WTC11 (cell line): ENCODE data around the gene SMYD3. TPM values are rescaled to one million over a fixed set of nuclear protein-coding genes. Genes with fewer than 3 reads are reported as not detected.

ENCODE experiments used
- ATAC-seq: fragments of 200-7000 bp; cut with Tn5 transposase; 2 replicates; pipeline ENCODE4 v1.10.0; 2021; ENCODE audit warnings: mild to moderate bottlenecking, moderate library complexity
- CTCF ChIA-PET: fragments of 300-600 bp; sonication (Branson Sonifier 250); formaldehyde crosslinking; loops from one replicate; lab custom pipeline; 2021; ENCODE audit warnings: antibody characterized with exemption; lab: Charles Lee
- POLR2A ChIA-PET: fragments of 350-600 bp; sonication (Branson Sonifier 250); formaldehyde crosslinking; loops from one replicate; lab custom pipeline; 2021; ENCODE audit warnings: antibody characterized with exemption; lab: Charles Lee
- DNase-seq: peaks from one replicate; pipeline ENCODE4 v3.0.0; 2021; ENCODE audit warnings: low spot score
- H3K27ac Mint-ChIP-seq: 2 replicates; pipeline ENCODE4 v1.8.0; 2021; ENCODE audit warnings: mixed read lengths
- H3K27me3 Mint-ChIP-seq: 2 replicates; pipeline ENCODE4 v1.8.0; 2021; ENCODE audit warnings: low read depth, mild to moderate bottlenecking, moderate library complexity, mixed read lengths
- H3K36me3 Mint-ChIP-seq: 2 replicates; pipeline ENCODE4 v1.8.0; 2021; ENCODE audit warnings: mixed read lengths
- H3K4me1 Mint-ChIP-seq: 2 replicates; pipeline ENCODE4 v1.8.0; 2022; ENCODE audit warnings: mixed read lengths
- H3K4me3 Mint-ChIP-seq: 2 replicates; pipeline ENCODE4 v1.8.0; 2021; ENCODE audit warnings: mild to moderate bottlenecking, moderate library complexity, mixed read lengths
- H3K9me3 Mint-ChIP-seq: 2 replicates; pipeline ENCODE4 v1.8.0; 2021; ENCODE audit warnings: mixed read lengths
- ATF1 ChIP-seq: sonication (generic); formaldehyde crosslinking; IDR thresholded peaks from 2 replicates; pipeline ENCODE4 v1.8.1; 2023; ENCODE audit warnings: mild to moderate bottlenecking, moderate library complexity, missing genetic modification reagents
- E2F4 ChIP-seq: sonication (generic); formaldehyde crosslinking; IDR thresholded peaks from 2 replicates; pipeline ENCODE4 v1.8.1; 2022; ENCODE audit warnings: low read depth, mild to moderate bottlenecking, moderate library complexity, missing genetic modification reagents, borderline replicate concordance
- E2F5 ChIP-seq: sonication (generic); formaldehyde crosslinking; IDR thresholded peaks from 2 replicates; pipeline ENCODE4 v1.8.1; 2022; ENCODE audit warnings: mild to moderate bottlenecking, moderate library complexity, missing genetic modification reagents
- ELF4 ChIP-seq: sonication (generic); formaldehyde crosslinking; IDR thresholded peaks from 2 replicates; pipeline ENCODE4 v1.8.1; 2022; ENCODE audit warnings: low read depth, mild to moderate bottlenecking, moderate library complexity, missing genetic modification reagents
- EMX1 ChIP-seq: fragments of 250-450 bp; sonication (Bioruptor Pico); IDR thresholded peaks from 2 replicates; pipeline ENCODE4 v1.8.0; 2021; ENCODE audit warnings: mild to moderate bottlenecking
- GABPB1 ChIP-seq: sonication (generic); formaldehyde crosslinking; IDR thresholded peaks from 2 replicates; pipeline ENCODE4 v1.8.1; 2023; ENCODE audit warnings: mild to moderate bottlenecking, missing genetic modification reagents
- GRHL2 ChIP-seq: fragments of 250-450 bp; sonication (Bioruptor Pico); IDR thresholded peaks from 2 replicates; pipeline ENCODE4 v1.8.0; 2022; ENCODE audit warnings: mild to moderate bottlenecking, moderate library complexity; ENCODE audit not compliant: insufficient replicate concordance, severe bottlenecking
- HMGA2 ChIP-seq: fragments of 250-450 bp; sonication (Bioruptor Pico); IDR thresholded peaks from 2 replicates; pipeline ENCODE4 v1.4.0; 2021; ENCODE audit warnings: mild to moderate bottlenecking, moderate library complexity
- NFATC4 ChIP-seq: fragments of 250-450 bp; sonication (Bioruptor Pico); IDR thresholded peaks from 2 replicates; pipeline ENCODE4 v1.9.0; 2021; ENCODE audit warnings: mild to moderate bottlenecking
- OVOL2 ChIP-seq: fragments of 250-450 bp; sonication (Bioruptor Pico); IDR thresholded peaks from 2 replicates; pipeline ENCODE4 v1.9.0; 2021; ENCODE audit warnings: mild to moderate bottlenecking, borderline replicate concordance
- PRRX2 ChIP-seq: fragments of 250-450 bp; sonication (Bioruptor Pico); IDR thresholded peaks from 2 replicates; pipeline ENCODE4 v1.8.0; 2021; ENCODE audit warnings: mild to moderate bottlenecking
- RELA ChIP-seq: sonication (generic); formaldehyde crosslinking; IDR thresholded peaks from 2 replicates; pipeline ENCODE4 v1.8.1; 2022; ENCODE audit warnings: missing genetic modification reagents, mild to moderate bottlenecking, borderline replicate concordance
- SMAD3 ChIP-seq: sonication (generic); formaldehyde crosslinking; IDR thresholded peaks from 2 replicates; pipeline ENCODE4 v1.8.0; 2022; ENCODE audit warnings: missing genetic modification reagents, mild to moderate bottlenecking, borderline replicate concordance
- SP1 ChIP-seq: sonication (generic); formaldehyde crosslinking; conservative IDR thresholded peaks from 2 replicates; pipeline ENCODE4 v1.8.1; 2022; ENCODE audit warnings: missing genetic modification reagents
- STAT6 ChIP-seq: sonication (generic); formaldehyde crosslinking; conservative IDR thresholded peaks from 2 replicates; pipeline ENCODE4 v1.8.1; 2023; ENCODE audit warnings: mild to moderate bottlenecking, low read depth, missing genetic modification reagents, moderate library complexity
- TEAD1 ChIP-seq: sonication (generic); formaldehyde crosslinking; IDR thresholded peaks from 2 replicates; pipeline ENCODE4 v1.8.0; 2022; ENCODE audit warnings: mild to moderate bottlenecking, missing genetic modification reagents
- USF1 ChIP-seq: sonication (generic); formaldehyde crosslinking; IDR thresholded peaks from 2 replicates; pipeline ENCODE4 v1.8.0; 2022; ENCODE audit warnings: mild to moderate bottlenecking, missing genetic modification reagents
- ZNF232 ChIP-seq: sonication (generic); formaldehyde crosslinking; IDR thresholded peaks from 2 replicates; pipeline ENCODE4 v1.8.0; 2022; ENCODE audit warnings: mild to moderate bottlenecking, missing genetic modification reagents
- ZNF425 ChIP-seq: fragments of 250-450 bp; sonication (Bioruptor Pico); conservative IDR thresholded peaks from 2 replicates; pipeline ENCODE4 v1.9.0; 2021; ENCODE audit warnings: mild to moderate bottlenecking
- ZNF532 ChIP-seq: fragments of 250-450 bp; sonication (Bioruptor Pico); IDR thresholded peaks from 2 replicates; pipeline ENCODE4 v1.9.0; 2021; ENCODE audit warnings: mild to moderate bottlenecking, borderline replicate concordance
- total RNA-seq: library from RNA; stranded (reverse); gene quantifications from 3 replicates; pipeline ENCODE4 v1.2.3, GENCODE V29; 2021

SMYD3 gene
- total RNA-seq, 1 experiment from 2014 or later: 21.4 TPM

- TF ChIP-seq E2F5 (CRISPR knock-in tag) (no peak), EMX1 (CRISPR knock-in tag) (no peak), GRHL2 (no peak), OVOL2 (no peak), USF1 (CRISPR knock-in tag) (no peak), E2F4 (CRISPR knock-in tag) (no peak), STAT6 (CRISPR knock-in tag) (no peak), ATF1 (CRISPR knock-in tag) (no peak), SP1 (CRISPR knock-in tag) (no peak), TEAD1 (no peak)
Observed at GRCh38 chr1:246444617-246445016, 62.5 kb downstream of the SMYD3 start (continued).

- ChIA-PET POLR2A (no interaction called here), CTCF (no interaction called here)
- Mint-ChIP-seq H3K27ac (no peak overlapping the region), H3K4me3 (no peak overlapping the region), H3K4me1 (peaks cover 48% of the 10 kb centered on the region), H3K9me3 (peaks cover 11% of the 10 kb centered on the region), H3K27me3 (no peaks in the 10 kb centered on the region), H3K36me3 (peaks cover 7% of the 10 kb centered on the region)
- no peak for ATAC-seq
- no peak for DNase-seq
- TF ChIP-seq ZNF232 (CRISPR knock-in tag): no peak
- no peak for TF ChIP-seq NFATC4
- TF ChIP-seq ZNF532: no peak
- TF ChIP-seq PRRX2 (CRISPR knock-in tag): no peak
- no peak for TF ChIP-seq RELA (CRISPR knock-in tag)
- no peak for TF ChIP-seq E2F5 (CRISPR knock-in tag)
- TF ChIP-seq ELF4 (CRISPR knock-in tag): no peak
- no peak for TF ChIP-seq SMAD3 (CRISPR knock-in tag)
- TF ChIP-seq HMGA2: no peak
- TF ChIP-seq GABPB1 (CRISPR knock-in tag): no peak
- no peak for TF ChIP-seq ZNF425
Observed at GRCh38 chr1:246437961-246438360, 69.1 kb downstream of the SMYD3 start.
